Measurements from ENCODE around the gene CCDC144A.
"Not testable (repeated sequence)": the region's sequence is repeated elsewhere in the genome, so short reads cannot be mapped to it uniquely, and the experiment has no call there.

- TF ChIP-seq, protein P1, sequence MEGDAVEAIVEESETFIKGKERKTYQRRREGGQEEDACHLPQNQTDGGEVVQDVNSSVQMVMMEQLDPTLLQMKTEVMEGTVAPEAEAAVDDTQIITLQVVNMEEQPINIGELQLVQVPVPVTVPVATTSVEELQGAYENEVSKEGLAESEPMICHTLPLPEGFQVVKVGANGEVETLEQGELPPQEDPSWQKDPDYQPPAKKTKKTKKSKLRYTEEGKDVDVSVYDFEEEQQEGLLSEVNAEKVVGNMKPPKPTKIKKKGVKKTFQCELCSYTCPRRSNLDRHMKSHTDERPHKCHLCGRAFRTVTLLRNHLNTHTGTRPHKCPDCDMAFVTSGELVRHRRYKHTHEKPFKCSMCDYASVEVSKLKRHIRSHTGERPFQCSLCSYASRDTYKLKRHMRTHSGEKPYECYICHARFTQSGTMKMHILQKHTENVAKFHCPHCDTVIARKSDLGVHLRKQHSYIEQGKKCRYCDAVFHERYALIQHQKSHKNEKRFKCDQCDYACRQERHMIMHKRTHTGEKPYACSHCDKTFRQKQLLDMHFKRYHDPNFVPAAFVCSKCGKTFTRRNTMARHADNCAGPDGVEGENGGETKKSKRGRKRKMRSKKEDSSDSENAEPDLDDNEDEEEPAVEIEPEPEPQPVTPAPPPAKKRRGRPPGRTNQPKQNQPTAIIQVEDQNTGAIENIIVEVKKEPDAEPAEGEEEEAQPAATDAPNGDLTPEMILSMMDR (conservative IDR thresholded peaks at IDR 0.05 in 1 of 2, IDR thresholded peaks at IDR 0.05 in 1 of 2; ENCODE audit: extremely low read depth in 1 of 2, insufficient read depth in 1 of 2, low read depth in 1 of 2, low read length in 2 of 2): not testable (repeated sequence)
- TF ChIP-seq EZH2 (IDR thresholded peaks at IDR 0.05; ENCODE audit: borderline replicate concordance, low read length): not testable (repeated sequence)
Observed at GRCh38 chr17:16772394-16773145, 82.5 kb downstream of the CCDC144A start.

Data from mammary epithelial cell (primary cell).